NOMO-1 (cell line): Measurements from ENCODE around the gene NDST1.

Experiments
- DNase-seq, 2 experiments: peaks; one replicate each; lab custom pipeline; 2025; ENCODE audit not compliant: unreplicated experiment in 2 of 2; lab: John Stamatoyannopoulos, UW

NDST1 gene

GRCh38 chr5:150561571-150562275, 53.8 kb downstream of the NDST1 start:
- DNase-seq: no peak

GRCh38 chr5:150562832-150563231, 54.9 kb downstream of the NDST1 start:
- DNase-seq: peak in 1 of 2 experiments; percentile 65

GRCh38 chr5:150565868-150566267, 57.9 kb downstream of the NDST1 start:
- no peak for DNase-seq

GRCh38 chr5:150567031-150567717, 59.2 kb downstream of the NDST1 start:
- DNase-seq: peak; percentile 57 to 72

GRCh38 chr5:150568663-150569062, 60.7 kb downstream of the NDST1 start:
- DNase-seq: no peak

- DNase-seq: no peak
Observed at GRCh38 chr5:150570333-150570732, 62.4 kb downstream of the NDST1 start.

- no peak for DNase-seq
Observed at GRCh38 chr5:150571836-150572235, 63.9 kb downstream of the NDST1 start.

GRCh38 chr5:150573216-150573615, 65.3 kb downstream of the NDST1 start:
- DNase-seq: no peak

GRCh38 chr5:150573867-150574817, 66.2 kb downstream of the NDST1 start:
- DNase-seq: no peak

- no peak for DNase-seq
Observed at GRCh38 chr5:150574818-150575547, 67.1 kb downstream of the NDST1 start.

GRCh38 chr5:150575745-150576448, 68.0 kb downstream of the NDST1 start:
- DNase-seq: no peak

GRCh38 chr5:150576449-150576949, 68.6 kb downstream of the NDST1 start:
- no peak for DNase-seq

GRCh38 chr5:150577378-150578139, 69.6 kb downstream of the NDST1 start:
- no peak for DNase-seq

- no peak for DNase-seq
Observed at GRCh38 chr5:150578781-150579461, 71.0 kb downstream of the NDST1 start.

- no peak for DNase-seq
Observed at GRCh38 chr5:150579462-150580400, 71.8 kb downstream of the NDST1 start.

- DNase-seq: no peak
Observed at GRCh38 chr5:150580917-150581316, 73.0 kb downstream of the NDST1 start.
